Measurements from ENCODE around the gene NOTCH3. TPM values are rescaled to one million over a fixed set of nuclear protein-coding genes. Genes with fewer than 3 reads are reported as not detected.

NOTCH3 gene
- total and polyA plus RNA-seq, 3 experiments from 2014 or later = 0.04 TPM; not detected in 2

DNA sequence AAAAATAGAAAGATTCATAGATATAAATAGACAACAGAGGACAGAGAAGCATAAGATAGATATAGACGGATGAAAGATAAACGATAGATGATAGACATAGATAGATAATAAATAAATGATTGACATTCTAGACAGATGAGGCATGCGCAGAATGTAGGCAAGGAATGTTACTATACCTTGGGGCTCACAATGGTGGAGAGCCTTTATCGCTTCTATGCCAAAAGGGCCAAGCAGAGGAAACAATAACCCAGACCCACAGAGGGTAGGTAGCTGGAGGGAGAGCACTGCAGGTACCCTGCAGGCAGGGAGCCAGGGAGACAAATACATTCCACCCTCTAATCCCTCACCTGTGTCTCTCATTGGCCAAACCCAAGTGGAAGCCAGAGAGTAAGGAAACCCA is 44.4 kb downstream of the NOTCH3 start:
- H3K9me3 Mint-ChIP-seq = peaks cover 0 to 7% (median 2%) of the 10 kb centered on the region in 5 donors
- no peaks in the 10 kb centered on the region for H3K27me3 ChIP-seq (ENCODE audit: insufficient read depth, low read length, poor library complexity, severe bottlenecking)
- no peak overlapping the region for H3K27ac Mint-ChIP-seq
- no peak overlapping the region for H3K4me3 Mint-ChIP-seq
- ChIA-PET POLR2A (no interaction called here), CTCF (interaction anchor here (1.8 kb wide), 1 partner anchor 64 kb away, joined by 6 read pairs; no protein-coding TSS in a partner anchor)
- no peaks in the 10 kb centered on the region for H3K9me3 ChIP-seq (ENCODE audit: low read length)
- peaks cover 11 to 45% of the 10 kb centered on the region in 2 donors for H3K27me3 Mint-ChIP-seq
- DNase-seq = no peak
- H3K4me1 Mint-ChIP-seq = no peaks in the 10 kb centered on the region
- no peak overlapping the region for H3K4me3 ChIP-seq (ENCODE audit: low read length)
- H3K4me1 ChIP-seq (ENCODE audit: insufficient read depth, low read length) = no peaks in the 10 kb centered on the region
- peaks cover 0 to 5% (median 2%) of the 10 kb centered on the region in 3 donors for H3K36me3 Mint-ChIP-seq
- no peak overlapping the region for H3K27ac ChIP-seq (ENCODE audit: low read depth, low read length)
- no peaks in the 10 kb centered on the region for H3K36me3 ChIP-seq (ENCODE audit: insufficient read depth, low read length)

DNA sequence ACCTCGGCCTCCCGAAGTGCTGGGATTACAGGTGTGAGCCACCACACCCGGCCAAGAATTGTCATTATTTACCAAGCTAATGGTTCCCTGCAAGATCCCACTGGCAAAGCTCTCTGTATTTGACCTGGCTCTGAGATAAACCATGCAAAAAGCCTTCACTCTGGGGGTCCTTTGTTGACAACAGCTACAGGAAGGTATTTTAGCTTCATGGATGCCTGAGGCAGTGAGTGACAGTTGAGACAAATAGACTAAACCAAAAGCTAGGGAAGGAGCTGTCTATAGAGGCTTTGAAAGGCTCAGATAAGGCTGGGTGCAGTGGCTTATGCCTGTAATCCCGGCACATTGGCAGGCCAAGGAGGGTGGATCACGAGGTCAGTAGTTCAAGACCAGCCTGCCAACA is 45.5 kb downstream of the NOTCH3 start:
- Histone ChIP-seq H3K27me3 (ENCODE audit: insufficient read depth, low read length, poor library complexity, severe bottlenecking) (no peaks in the 10 kb centered on the region), H3K36me3 (ENCODE audit: insufficient read depth, low read length) (no peaks in the 10 kb centered on the region), H3K4me3 (ENCODE audit: low read length) (no peak overlapping the region), H3K27ac (ENCODE audit: low read depth, low read length) (no peak overlapping the region), H3K9me3 (ENCODE audit: low read length) (no peaks in the 10 kb centered on the region), H3K4me1 (ENCODE audit: insufficient read depth, low read length) (no peaks in the 10 kb centered on the region)
- Mint-ChIP-seq H3K9me3 (peaks cover 0 to 7% (median 2%) of the 10 kb centered on the region in 5 donors), H3K27ac (no peak overlapping the region), H3K36me3 (peaks cover 0 to 5% (median 2%) of the 10 kb centered on the region in 3 donors), H3K4me3 (no peak overlapping the region), H3K27me3 (peaks cover 13 to 47% of the 10 kb centered on the region in 2 donors), H3K4me1 (no peaks in the 10 kb centered on the region)
- ChIA-PET POLR2A (no interaction called here), CTCF (interaction anchor here (1.9 kb wide), 1 partner anchor 54 kb away, joined by 6 read pairs; no protein-coding TSS in a partner anchor)
- DNase-seq = no peak

DNA sequence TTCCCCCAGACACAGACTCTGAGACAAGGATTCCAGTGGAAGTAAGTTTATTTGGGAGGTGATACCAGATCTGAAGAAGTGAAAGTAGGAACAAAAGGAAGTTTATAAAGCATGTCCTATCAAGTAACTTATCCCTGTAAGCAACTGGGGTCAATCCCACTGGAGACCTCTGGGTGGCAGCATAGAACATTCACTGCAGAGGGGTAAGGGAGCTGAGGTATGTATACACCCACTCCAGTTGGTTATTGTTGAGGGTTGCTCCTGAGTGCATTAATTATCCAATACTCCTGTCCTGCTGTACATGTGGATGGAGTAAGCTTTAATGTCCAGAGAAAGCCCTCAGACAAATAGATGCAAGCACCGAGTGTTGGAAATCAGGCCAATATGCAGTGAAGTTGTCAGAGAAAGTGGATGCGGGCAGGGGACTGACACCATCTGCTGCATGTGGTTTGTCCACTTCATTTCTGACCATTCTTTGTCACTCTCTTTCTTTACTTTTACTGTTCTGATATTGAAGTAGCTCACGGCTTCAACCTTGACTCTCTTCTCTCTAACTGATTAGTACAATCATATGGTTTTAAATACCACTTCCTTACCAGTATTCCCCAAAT is 46.7 kb downstream of the NOTCH3 start:
- no peak overlapping the region for H3K27ac ChIP-seq (ENCODE audit: low read depth, low read length)
- DNase-seq = no peak
- Mint-ChIP-seq H3K4me3 (no peak overlapping the region), H3K9me3 (peaks cover 0 to 7% (median 2%) of the 10 kb centered on the region in 5 donors), H3K27me3 (peaks cover 13 to 48% of the 10 kb centered on the region in 2 donors), H3K4me1 (no peaks in the 10 kb centered on the region), H3K27ac (no peak overlapping the region), H3K36me3 (peaks cover 0 to 5% (median 2%) of the 10 kb centered on the region in 3 donors)
- ChIA-PET CTCF (interaction anchor here (0.7 to 1.9 kb wide), 5 partner anchors 53 to 401 kb away, joined by 3 to 6 read pairs (median 4); partner anchors contain the start of gene AKAP8L), POLR2A (no interaction called here)
- H3K9me3 ChIP-seq (ENCODE audit: low read length) = no peaks in the 10 kb centered on the region
- H3K36me3 ChIP-seq (ENCODE audit: insufficient read depth, low read length) = no peaks in the 10 kb centered on the region
- no peaks in the 10 kb centered on the region for H3K4me1 ChIP-seq (ENCODE audit: insufficient read depth, low read length)
- H3K4me3 ChIP-seq (ENCODE audit: low read length) = no peak overlapping the region
- H3K27me3 ChIP-seq (ENCODE audit: insufficient read depth, low read length, poor library complexity, severe bottlenecking) = no peaks in the 10 kb centered on the region

DNA sequence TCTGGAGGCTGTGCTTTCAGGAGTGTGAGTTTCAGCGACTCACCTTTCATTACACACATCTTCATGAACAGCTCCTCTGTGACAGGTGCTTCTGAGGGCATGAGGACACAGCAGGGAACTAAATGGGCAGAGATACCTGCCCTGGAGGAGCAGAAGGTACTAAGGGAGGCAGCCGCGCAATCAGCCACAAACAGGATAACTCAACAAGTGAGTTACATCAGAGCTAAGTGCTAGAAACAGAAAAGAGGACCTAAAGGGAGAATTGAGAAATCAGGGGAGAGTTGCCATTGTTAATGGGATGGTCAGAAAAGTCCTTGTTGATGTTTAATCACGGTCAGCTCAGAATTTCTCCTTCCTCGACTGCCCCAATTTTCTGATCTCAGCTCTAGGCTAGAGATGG is 51.1 kb downstream of the NOTCH3 start:
- CTCF ChIA-PET = interaction anchor here (0.9 to 2.1 kb wide), 5 partner anchors 23 to 58 kb away, joined by 3 to 15 read pairs (median 5); a partner anchor contains a TSS

DNA sequence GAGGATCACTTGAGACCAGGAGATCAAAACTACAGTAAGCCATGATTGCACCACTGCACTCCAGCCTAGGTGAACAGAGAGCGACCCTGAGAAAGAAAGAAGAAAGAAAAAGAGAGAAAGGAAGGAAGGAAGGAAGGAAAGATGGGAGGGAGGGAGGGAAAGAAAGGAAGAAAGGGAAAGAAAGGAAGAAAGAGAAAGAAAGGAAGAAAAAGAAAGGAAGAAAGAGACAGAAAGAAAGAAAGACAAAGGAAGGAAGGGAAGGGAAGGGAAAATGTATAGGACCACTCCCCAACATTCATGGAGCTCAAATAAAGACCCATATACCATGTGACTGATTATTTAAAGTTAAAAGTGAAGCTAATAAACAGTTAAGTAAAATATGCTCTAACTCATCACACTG is 53.7 kb downstream of the NOTCH3 start:
- H3K9me3 Mint-ChIP-seq = no peaks in the 10 kb centered on the region
- no peaks in the 10 kb centered on the region for H3K36me3 ChIP-seq (ENCODE audit: insufficient read depth, low read length)
- peaks cover 6% of the 10 kb centered on the region in 2 donors for H3K27me3 Mint-ChIP-seq
- H3K4me1 Mint-ChIP-seq = no peaks in the 10 kb centered on the region
- no peaks in the 10 kb centered on the region for H3K4me1 ChIP-seq (ENCODE audit: insufficient read depth, low read length)
- H3K4me3 Mint-ChIP-seq = no peak overlapping the region
- H3K27ac Mint-ChIP-seq = peak overlapping the region in 1 of 8 donors; percentile 75
- ChIA-PET CTCF (no interaction called here), POLR2A (no interaction called here)
- no peak for DNase-seq
- no peaks in the 10 kb centered on the region for H3K27me3 ChIP-seq (ENCODE audit: insufficient read depth, low read length, poor library complexity, severe bottlenecking)
- H3K9me3 ChIP-seq (ENCODE audit: low read length) = no peaks in the 10 kb centered on the region
- no peak overlapping the region for H3K4me3 ChIP-seq (ENCODE audit: low read length)
- H3K36me3 Mint-ChIP-seq = no peaks in the 10 kb centered on the region
- no peak overlapping the region for H3K27ac ChIP-seq (ENCODE audit: low read depth, low read length)

More for the DNA sequence above, 51.1 kb downstream of the NOTCH3 start:
- Histone ChIP-seq H3K4me1 (ENCODE audit: insufficient read depth, low read length) (no peaks in the 10 kb centered on the region), H3K27ac (ENCODE audit: low read depth, low read length) (no peak overlapping the region), H3K36me3 (ENCODE audit: insufficient read depth, low read length) (no peaks in the 10 kb centered on the region), H3K27me3 (ENCODE audit: insufficient read depth, low read length, poor library complexity, severe bottlenecking) (no peaks in the 10 kb centered on the region), H3K4me3 (ENCODE audit: low read length) (no peak overlapping the region), H3K9me3 (ENCODE audit: low read length) (no peaks in the 10 kb centered on the region)
- H3K4me1 Mint-ChIP-seq = no peaks in the 10 kb centered on the region
- POLR2A ChIA-PET = no interaction called here
- H3K36me3 Mint-ChIP-seq = peaks cover 0 to 5% (median 2%) of the 10 kb centered on the region in 3 donors
- H3K9me3 Mint-ChIP-seq = peaks cover 0 to 7% (median under 1%) of the 10 kb centered on the region in 5 donors
- peaks cover 15 to 29% of the 10 kb centered on the region in 2 donors for H3K27me3 Mint-ChIP-seq
- no peak overlapping the region for H3K4me3 Mint-ChIP-seq
- no peak for DNase-seq
- H3K27ac Mint-ChIP-seq = no peak overlapping the region

DNA sequence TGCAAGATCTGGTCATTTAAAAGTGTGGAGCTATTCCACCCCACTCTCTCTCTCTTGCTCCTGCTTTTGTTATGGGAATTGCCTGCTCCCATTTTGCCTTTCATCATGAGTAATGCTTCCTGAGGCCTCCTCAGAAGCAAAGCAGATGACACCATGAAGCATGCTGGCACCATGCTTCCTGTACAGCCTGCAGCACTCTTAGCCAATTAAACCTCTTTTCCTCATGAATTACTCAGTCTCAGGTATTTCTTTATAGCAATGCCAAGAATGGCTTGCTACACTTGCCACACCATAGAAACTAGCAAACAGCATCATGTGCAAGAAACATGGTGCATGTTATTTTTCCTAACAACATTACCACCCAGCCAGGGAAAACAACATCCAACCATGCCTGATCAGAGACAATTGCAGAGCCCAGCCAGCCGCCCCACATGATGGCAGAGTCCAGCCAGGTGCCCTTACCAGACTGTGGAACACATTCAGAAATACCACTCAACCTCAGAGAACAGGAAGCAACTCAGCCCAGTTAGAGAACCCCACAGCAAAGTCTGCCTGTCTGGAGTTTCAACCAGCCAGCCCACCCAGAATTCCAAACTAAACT is 56.6 kb downstream of the NOTCH3 start:
- Histone ChIP-seq H3K27me3 (ENCODE audit: insufficient read depth, low read length, poor library complexity, severe bottlenecking) (no peaks in the 10 kb centered on the region), H3K27ac (ENCODE audit: low read depth, low read length) (no peak overlapping the region), H3K36me3 (ENCODE audit: insufficient read depth, low read length) (no peaks in the 10 kb centered on the region), H3K4me1 (ENCODE audit: insufficient read depth, low read length) (no peaks in the 10 kb centered on the region), H3K9me3 (ENCODE audit: low read length) (no peaks in the 10 kb centered on the region), H3K4me3 (ENCODE audit: low read length) (no peak overlapping the region)
- H3K27ac Mint-ChIP-seq = peak overlapping the region in 1 of 8 donors; percentile 83
- peaks cover 10 to 14% of the 10 kb centered on the region in 2 donors for H3K27me3 Mint-ChIP-seq
- no peak overlapping the region for H3K4me3 Mint-ChIP-seq
- H3K9me3 Mint-ChIP-seq = peaks cover 0 to 4% (median 3%) of the 10 kb centered on the region in 5 donors
- ChIA-PET POLR2A (no interaction called here), CTCF (interaction anchor here (1.0 kb wide), 1 partner anchor 52 kb away, joined by 4 read pairs; no protein-coding TSS in a partner anchor)
- no peak for DNase-seq
- H3K4me1 Mint-ChIP-seq = no peaks in the 10 kb centered on the region
- peaks cover 0 to 4% (median 0%) of the 10 kb centered on the region in 3 donors for H3K36me3 Mint-ChIP-seq

DNA sequence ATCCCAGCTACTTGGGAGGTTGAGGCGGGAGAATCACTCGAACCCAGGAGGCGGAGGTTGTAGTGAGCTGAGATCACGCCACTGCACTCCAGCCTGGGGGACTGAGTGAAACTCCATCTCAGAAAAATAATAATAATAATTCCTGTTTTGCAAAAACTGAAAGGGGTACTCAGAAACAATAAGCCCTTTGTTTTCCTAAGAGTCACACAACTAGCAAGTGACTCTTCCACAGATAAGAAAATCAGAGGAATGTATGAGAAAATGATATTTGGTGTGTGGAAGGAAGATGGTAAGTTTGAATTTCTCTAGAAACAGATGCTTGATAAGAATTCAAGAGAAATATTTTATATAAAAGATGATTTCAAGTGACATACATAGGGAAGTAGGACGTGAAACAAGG is 58.5 kb downstream of the NOTCH3 start:
- Histone ChIP-seq H3K27me3 (ENCODE audit: insufficient read depth, low read length, poor library complexity, severe bottlenecking) (no peaks in the 10 kb centered on the region), H3K4me3 (ENCODE audit: low read length) (no peak overlapping the region), H3K36me3 (ENCODE audit: insufficient read depth, low read length) (no peaks in the 10 kb centered on the region), H3K9me3 (ENCODE audit: low read length) (no peaks in the 10 kb centered on the region), H3K4me1 (ENCODE audit: insufficient read depth, low read length) (no peaks in the 10 kb centered on the region), H3K27ac (ENCODE audit: low read depth, low read length) (no peak overlapping the region)
- Mint-ChIP-seq H3K4me3 (no peak overlapping the region), H3K4me1 (no peaks in the 10 kb centered on the region), H3K36me3 (peaks cover 0 to 11% (median 0%) of the 10 kb centered on the region in 3 donors), H3K27ac (no peak overlapping the region), H3K27me3 (peaks cover 13 to 20% of the 10 kb centered on the region in 2 donors), H3K9me3 (peaks cover 0 to 9% (median 4%) of the 10 kb centered on the region in 5 donors)
- ChIA-PET CTCF (no interaction called here), POLR2A (no interaction called here)
- no peak for DNase-seq

DNA sequence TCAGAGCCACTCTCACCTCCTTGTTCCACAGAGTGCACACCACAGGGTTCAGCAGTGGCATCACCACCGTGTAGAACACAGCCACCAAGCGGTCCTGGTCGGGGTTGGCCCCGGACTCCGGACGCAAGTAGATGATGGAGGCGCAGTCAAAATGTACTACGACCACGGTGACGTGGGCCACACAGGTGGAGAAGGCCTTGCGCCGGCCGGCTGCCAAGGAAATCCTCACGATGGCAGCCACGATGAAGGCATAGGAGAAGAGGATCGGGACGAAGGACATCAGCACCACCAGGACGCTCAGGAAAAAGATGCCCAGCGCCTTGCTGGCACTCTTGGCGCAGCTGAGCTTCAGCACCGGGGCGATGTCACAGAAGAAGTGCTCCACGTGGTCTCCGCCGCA is 59.7 kb downstream of the NOTCH3 start:
- ChIA-PET CTCF (no interaction called here), POLR2A (no interaction called here)
- no peak overlapping the region for H3K4me3 ChIP-seq (ENCODE audit: low read length)
- no peak overlapping the region for H3K27ac ChIP-seq (ENCODE audit: low read depth, low read length)
- H3K27me3 Mint-ChIP-seq = peaks cover 15 to 28% of the 10 kb centered on the region in 2 donors
- H3K9me3 Mint-ChIP-seq = peaks cover 0 to 9% (median 4%) of the 10 kb centered on the region in 5 donors
- peaks cover 0 to 11% (median 0%) of the 10 kb centered on the region in 3 donors for H3K36me3 Mint-ChIP-seq
- no peak overlapping the region for H3K4me3 Mint-ChIP-seq
- no peaks in the 10 kb centered on the region for H3K27me3 ChIP-seq (ENCODE audit: insufficient read depth, low read length, poor library complexity, severe bottlenecking)
- no peak overlapping the region for H3K27ac Mint-ChIP-seq
- no peak for DNase-seq
- H3K4me1 Mint-ChIP-seq = no peaks in the 10 kb centered on the region
- H3K4me1 ChIP-seq (ENCODE audit: insufficient read depth, low read length) = no peaks in the 10 kb centered on the region
- H3K9me3 ChIP-seq (ENCODE audit: low read length) = no peaks in the 10 kb centered on the region
- H3K36me3 ChIP-seq (ENCODE audit: insufficient read depth, low read length) = no peaks in the 10 kb centered on the region

Data from CD8-positive, alpha-beta memory T cell (primary cell).